HG02870 (cell line): Measurements from ENCODE around the gene NOC4L.
"Not testable (repeated sequence)": the region's sequence is repeated elsewhere in the genome, so short reads cannot be mapped to it uniquely, and the experiment has no call there.

Experiments
- ATAC-seq: cut with Tn5 transposase; IDR thresholded peaks from one replicate; pipeline ENCODE4 v1.9.1; 2021; ENCODE audit warnings: mild to moderate bottlenecking, moderate library complexity; ENCODE audit not compliant: unreplicated experiment

The NOC4L gene

DNA sequence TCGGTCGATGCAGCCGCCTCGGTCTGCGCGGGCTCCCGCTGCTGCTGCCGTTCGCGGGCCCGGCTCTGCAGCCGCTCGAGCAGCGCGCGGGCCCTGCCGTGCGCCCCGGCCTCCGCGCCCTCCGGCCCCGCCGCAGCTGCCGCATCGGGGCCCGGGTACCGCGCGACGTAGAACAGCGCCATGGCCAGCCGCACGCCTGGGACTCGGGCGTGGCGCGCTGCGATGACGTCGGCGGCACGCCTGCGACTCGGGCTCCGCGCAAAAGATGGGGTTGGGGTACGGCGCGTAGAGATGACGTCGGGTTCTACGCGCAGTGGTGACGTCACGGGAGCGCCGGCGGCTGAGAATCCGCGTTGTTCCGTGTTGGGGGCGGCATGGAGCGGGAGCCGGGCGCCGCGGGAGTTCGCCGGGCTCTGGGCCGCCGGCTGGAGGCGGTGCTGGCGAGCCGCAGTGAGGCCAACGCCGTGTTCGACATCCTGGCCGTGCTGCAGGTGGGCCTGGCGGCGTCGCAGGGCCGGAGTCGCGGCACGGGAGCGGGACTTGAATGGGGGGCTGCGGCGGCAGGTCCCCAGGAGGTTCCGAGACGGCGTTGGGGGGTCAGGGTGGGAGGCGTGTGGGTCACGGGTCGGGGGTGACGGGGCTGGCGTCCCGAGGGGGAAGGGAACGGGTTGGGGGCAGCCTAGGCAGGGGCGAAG, at the start of gene NOC4L, which contains the start of gene DDX51:
Gene NOC4L (plus strand): TSS at position 343 of the 695 bp plus-strand sequence. CDS start 32 bp downstream, at position 375.
Gene DDX51 (minus strand): TSS at position 205 of the 695 bp plus-strand sequence. CDS start 23 bp downstream, at position 182.
- peak; percentile 85 for ATAC-seq

DNA sequence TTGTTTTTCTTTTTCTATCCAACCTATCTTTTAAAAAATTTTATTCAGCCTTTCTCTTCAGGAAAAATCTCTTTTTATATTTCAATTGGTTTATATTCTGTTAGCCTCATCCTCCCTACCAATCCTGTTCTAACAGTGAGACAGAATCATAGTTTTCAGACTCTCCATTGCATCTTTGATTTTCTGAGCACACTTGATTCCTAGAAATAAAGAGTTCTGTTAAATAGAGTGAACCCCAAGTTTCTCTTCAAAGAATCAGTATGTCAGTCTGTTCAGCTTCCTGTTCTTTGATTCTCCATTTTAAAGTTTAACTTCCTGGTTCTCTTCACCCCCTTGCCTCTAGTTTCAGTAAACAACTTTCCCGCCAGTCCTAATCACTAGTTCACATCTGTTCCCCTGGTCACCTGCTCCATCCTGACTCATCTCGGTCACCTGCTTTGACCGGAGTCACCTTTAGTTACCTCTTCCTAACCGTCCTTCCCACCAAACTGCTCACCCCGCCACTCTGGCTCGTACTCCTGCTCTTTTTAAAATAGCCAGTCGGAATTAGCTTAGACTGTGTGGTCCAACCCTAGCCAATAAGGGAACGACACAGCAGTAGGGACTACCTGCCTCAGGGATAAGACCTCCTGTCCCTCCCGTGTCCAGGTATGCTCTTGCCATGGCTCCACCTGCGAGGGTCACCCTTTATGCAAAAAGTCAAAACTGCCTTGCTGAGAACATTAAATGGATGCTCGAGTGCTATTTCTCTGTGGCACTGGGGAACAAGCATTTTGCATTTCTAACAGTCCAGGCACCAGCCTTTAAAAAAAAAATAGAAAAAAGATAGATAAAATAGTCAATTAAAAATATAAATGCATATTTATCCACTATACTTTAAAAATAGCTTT, 48.5 kb upstream of the NOC4L start:
- ATAC-seq, result no peak

DNA sequence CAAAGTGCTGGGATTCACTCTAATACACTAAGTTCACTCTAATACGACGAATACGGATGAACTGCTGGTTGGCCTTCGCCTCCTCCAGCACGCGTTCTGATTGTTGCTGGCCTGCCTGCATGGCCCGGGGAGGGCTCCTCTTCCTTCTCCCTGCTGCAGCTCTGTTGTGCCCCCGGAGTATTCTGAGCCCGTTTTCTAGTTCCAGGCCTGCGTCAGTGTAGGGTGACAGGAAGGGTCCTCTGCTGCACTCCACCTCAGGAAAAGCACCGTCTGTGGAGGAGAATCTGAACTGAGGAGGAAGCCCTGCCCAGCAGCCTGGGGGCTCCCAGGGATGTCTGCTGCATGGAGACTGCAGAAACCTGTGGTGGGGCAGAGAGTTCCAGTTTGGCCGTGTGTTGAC, 44.5 kb upstream of the NOC4L start:
- ATAC-seq, result no peak

DNA sequence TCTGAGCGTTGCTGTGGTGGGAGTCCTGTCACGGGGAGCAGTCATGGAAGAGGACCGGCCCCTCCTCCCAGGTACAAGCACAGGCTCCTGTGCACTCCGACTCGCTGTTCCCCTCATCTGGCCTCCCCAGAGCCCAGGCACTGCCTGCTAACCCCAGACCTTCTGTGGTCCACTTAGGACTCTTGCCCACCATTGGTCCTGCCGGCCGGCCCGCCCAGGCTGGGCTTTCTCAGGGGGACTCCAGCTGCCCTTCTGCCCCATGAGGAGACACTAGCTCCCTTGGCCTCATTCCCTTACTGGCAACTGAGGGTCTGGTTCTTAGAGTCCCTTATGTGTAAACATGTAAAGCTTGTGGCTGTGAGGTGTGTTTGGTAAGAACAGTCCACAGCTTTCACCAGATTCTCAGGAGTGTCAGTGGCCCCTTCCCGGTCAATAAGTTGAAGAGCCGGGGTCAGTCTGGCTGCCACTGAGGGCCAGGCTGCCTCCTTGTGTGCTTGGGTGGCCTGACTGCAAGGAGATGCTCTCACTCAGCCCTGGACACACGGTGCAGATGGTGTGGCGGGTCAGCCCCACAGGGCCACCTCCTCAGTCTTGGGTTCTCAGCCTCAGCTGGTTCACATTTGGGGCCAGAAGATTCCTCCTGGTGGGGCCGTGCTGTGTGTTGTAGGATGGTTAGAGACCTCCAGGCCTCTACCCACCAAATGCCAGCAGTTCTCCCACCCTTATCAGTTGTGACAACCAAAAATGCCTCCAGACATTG, 43.8 kb upstream of the NOC4L start:
- no peak for ATAC-seq

DNA sequence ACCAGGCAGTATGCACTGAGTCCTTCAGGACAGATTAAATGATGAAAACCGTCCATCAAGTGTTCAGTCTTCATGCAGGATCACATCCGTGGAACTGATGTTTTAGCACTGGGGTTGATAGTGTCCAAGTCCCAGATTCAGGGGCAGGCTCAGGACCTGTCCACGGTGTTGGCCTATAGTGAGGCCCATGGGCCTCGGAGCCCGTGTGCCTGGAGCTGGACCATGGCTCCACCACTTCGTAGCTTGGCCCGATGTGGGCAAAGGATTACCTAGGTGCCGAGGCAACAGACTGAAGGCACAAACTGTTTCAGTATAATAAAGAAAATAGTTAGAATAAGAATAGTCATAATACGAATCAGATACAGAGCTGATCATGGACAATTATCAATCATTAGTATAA, 42.0 kb upstream of the NOC4L start:
- no peak for ATAC-seq

DNA sequence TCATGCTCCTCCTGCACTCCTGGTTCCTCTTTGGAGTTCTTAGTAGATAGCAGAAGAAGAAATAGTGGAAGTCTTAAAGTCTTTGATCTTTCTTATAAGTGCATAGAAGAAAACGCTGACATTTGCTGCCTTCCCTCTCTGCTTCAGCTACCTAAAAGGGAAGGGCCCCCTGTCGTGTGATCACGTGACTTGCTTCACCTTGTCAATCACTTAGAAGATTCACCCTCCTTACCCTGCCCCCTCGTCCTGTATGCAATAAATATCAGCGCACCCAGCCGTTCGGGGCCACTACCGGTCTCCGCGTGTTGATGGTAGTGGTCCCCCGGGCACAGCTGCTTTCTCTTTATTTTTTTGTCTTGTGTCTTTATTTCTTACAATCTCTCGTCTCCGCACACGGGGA, 41.2 kb upstream of the NOC4L start:
- ATAC-seq, result not testable (repeated sequence)

DNA sequence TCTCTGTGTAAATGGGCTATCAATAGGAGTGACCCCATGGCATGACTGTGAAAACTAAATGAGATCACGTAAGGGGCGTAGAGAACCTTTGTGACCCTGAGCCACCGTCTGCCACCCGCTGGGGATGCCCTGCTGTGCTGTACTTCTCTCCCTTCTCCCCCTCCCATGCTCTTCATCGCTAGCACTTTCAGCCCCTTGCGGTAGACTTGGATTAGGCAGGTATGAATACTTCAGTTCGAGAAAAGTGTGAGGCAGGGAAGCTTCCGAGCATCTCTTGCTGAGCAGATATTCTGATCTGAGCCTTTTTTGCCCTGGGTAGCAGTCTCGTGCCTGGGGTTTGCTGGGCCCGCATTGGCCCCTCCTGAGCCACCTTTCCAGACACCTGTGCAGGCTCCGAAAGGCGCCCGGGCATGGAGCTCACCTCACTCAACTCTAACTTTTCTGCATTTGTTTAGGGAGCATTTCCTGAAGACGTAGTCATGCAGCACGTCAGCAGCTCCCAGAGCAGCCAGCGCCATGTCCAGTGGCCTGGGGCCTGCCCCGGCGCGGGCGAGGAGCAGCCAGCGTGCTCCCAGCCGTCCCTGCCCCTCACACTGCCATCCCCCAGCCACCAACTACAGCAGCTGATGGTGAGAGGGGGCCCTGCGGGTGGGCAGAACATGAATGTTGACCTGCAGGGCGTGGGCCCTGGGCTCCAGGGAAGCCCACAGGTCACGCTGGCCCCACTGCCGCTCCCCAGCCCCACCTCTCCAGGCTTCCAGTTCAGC, 40.5 kb upstream of the NOC4L start:
- ATAC-seq, result no peak

DNA sequence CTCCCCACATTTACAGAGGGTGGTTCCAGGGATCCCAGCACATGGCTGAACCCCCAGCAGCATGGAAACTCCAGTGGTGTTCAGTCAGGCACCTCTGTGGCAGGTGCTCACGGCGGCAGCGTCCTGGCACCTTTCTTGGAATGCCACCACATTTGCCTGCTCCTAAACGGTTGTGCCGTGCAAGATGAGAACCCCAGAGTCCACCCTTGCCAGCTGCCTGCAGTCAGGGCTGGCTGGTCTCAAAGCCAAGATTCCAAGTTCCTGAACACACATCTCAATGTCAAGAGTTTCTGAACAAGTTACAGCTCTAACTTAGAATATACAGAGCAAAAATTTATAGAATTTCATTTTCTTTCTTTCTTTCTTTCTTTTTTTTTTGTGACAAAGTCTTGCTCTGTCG, 38.8 kb upstream of the NOC4L start:
- ATAC-seq, result no peak

DNA sequence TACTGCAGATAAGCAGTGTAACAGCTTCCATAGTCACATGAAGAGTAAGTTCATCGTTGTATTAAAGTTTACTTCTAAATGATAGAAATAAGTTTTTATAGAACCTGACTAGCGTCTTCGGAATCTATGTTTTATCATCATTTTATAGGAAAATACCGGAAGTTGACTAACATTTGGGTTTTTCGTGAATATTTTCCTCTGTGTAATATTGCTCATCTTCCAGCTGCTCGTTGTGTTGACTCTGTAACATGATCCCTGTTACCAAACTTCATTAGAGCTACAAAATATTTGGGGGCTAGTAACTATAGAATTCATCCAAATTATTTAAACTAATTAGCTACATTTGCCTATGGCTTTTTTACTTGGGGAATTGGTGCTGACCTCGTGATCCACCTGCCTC, 37.3 kb upstream of the NOC4L start:
- ATAC-seq, result no peak

DNA sequence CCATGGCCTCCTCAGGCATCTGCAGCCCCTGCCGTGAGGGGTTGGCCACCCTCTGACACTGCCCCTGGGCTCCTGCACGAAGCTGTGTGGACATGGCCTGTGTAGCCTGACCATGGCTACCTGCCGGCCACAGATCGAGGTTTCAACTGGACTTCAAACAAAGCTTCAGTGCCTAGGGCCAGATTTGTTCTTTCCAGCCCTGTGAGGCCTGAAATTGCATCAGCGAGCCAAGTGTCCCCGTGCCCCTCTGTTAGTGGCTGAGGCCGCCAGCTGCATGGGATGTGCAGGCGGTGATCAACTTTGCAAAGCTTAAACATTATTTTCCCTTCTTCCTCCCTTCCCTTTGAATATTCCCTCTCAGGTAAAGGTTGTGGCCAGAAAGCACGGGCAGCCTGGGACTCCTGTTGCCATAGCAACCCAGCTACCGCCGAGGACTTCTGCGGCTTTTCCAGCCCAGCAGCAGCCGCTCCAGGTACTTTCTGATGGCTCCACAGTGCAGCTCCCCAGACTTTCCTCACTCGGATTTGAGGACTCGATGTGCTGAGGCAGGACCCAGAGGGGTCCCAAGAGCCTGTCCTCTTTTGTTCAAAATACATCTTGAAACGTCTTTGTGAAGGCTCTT, 35.9 kb upstream of the NOC4L start:
- ATAC-seq, result no peak

DNA sequence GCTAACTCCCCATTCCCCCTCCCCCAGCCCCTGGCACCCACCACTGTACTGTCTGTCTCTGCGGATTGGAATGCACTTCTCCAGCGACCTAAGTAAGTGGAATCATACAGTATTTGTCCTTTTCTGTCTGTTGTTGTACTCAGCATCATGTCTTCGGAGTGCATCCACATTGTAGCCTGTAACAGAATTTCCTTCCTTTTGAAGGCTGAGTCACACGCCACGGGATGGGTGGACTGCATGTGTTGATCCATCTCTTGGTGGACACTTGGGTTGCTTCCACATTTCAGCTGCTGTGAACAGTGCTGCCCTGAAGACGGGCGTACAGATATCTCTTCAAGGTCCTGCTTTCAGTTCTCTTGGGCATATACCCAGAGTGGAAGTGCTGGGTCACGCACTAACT, 34.5 kb upstream of the NOC4L start:
- ATAC-seq, result no peak

DNA sequence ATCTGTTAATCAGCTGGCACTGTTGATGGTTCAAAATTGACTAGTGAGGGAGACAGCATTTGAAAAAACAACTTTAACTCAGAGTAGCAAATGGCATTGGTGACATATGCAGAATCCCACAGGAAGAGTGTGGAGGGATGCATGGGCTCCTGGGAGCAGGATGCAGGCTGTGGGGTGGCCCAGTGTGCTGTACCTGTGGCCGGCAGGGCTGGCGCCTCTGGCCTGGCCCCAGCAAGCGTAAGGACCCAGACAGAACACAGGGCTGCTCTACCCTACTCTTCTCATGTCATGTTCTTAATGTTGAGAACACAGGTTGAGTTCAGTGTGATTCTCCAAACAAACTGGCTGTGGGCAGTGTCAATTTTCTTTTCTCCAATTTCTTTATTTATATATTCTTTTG, 33.6 kb upstream of the NOC4L start:
- ATAC-seq, result no peak

DNA sequence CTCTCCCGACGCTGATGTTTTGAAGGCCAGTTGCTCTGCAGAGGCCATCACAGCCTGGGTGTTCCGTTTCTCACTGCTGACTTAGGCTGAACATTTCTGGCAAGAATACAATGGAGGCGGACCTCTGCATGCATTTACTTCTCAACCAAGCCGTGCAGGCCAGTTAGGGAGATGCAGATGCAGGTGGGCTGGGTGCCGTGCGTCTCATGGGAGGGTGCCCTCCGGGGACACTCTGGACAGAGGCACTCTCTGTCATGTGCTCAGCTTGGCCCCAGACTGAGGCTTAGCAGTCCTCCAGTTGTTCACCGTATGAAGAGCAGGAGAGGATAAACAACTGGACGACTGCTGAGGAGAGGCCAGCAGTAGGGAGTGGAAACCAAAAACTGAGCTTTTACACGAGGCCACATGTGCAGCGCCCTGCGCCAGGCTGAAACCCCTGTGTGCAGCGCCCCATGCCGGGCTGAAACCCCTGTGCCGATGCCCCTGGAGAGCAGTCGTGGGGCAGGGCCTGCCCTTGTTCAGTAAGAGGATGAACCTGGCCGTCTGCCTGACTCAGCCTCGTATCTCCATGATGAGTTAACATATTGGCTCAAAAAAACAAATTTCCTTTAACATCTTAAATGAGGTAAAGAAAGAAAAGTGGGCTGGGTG, 32.5 kb upstream of the NOC4L start:
- no peak for ATAC-seq

DNA sequence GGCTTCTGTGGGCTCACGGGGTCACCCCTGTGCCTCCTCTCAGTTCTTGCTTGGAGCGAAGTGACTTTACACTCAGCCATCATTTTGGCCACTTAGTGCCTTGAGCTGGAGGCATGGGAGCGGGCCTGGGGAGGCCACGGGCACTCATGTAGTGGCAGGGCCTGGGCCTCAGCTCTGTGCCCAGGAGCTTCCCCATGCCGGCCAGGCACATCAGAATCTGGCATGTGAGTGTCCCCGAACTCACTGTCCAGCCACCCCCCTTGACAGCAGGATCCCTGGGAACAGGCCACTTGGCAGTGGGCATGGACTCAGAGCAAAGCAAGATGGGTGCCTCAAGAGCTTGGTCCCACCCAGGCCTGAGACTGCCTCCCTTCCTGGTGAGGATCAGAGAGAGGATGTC, 29.6 kb upstream of the NOC4L start:
- no peak for ATAC-seq

DNA sequence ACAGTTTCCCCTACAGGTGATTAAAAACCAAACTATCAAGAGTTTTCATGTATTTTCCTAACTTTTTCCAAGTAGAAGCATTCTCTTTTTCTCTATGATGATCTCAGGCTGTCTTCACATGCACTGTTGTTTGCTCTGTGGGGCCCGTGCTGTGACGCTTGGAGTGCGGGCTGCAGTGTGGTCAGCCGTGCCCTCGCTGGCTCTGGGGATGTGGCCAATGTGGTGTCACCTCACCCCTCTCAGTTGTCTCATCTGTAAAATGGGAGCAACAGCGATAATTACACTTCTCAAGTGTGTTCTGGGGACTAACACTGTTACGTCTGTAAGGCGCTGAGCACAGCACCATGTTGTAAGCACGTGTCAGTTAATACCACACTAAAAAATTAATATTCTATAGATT, 28.8 kb upstream of the NOC4L start:
- ATAC-seq, result no peak

DNA sequence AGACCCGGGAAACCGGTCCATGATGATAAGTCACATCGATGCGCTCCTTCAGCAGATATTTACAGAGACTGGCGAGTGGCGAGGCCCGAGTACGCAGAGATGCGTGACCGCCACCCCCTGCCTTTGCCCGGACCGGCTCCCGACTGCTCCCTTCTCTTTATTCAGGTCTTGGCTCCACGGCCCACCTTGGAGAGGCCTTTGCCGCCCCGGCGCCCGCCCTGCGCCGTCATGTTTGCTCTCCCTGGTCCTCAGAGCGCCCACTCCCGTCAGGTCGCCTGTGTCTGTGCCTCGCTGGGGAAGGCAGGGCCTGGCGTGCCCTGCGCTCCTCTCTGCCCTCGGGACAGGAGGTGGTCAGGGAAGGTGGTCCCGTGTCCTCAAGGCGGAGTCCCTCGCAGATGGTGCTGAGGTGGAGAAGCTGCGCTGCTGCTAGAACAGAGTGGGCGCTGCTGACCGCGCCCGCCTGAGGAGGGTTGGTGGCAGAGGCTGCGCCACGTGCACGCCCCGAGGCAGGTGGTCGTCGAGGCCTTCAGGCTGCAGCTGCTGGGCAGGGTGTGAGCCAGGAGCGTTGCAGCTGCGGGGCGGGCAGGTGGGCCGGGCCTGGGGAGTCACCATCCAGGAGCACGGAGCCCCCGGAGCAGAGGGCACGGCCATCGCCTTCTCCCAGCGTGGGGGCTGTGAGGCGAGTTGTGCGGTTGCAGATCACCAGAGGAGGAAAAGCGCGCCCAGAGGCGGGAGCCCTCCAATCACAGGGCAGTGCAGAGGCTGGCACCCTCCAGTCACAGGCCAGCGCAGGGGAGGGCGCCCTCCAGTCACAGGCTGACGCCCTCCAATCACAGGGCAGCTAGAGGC, 27.3 kb upstream of the NOC4L start:
- ATAC-seq, result no peak

DNA sequence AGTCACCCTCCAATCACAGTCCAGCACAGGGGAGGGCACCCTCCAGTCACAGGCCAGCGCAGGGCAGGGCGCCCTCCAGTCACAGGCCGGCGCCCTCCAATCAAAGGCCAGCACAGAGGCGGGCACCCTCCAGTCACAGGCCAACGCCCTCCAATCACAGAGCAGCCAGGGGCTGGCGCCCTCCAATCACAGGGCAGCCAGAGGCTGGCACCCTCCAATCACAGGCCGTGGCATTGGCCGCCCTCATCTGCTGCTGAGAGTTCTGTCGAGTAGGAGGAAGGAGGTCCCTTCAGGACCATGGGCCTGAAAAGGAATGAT, 26.7 kb upstream of the NOC4L start:
- ATAC-seq, result no peak

DNA sequence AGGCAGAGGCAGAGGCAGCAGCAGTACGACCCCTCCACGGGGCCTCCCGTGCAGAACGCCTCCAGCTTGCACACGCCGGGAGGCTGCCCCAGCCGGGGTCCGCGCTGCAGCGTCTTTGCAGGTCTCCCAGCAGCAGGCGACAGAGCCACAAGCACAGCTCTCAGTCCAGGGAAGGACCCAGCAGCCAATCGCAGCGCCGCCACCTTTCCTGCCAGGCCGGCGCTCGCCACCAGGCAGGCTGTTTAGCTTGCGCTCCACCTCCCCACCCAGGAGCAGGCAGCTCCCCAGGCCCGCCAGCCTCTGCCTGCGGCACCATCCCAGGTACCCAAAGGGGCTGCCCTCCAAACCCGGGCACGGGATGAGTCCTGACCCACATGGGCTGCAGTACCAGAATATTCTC, 25.4 kb upstream of the NOC4L start:
- ATAC-seq, result no peak

DNA sequence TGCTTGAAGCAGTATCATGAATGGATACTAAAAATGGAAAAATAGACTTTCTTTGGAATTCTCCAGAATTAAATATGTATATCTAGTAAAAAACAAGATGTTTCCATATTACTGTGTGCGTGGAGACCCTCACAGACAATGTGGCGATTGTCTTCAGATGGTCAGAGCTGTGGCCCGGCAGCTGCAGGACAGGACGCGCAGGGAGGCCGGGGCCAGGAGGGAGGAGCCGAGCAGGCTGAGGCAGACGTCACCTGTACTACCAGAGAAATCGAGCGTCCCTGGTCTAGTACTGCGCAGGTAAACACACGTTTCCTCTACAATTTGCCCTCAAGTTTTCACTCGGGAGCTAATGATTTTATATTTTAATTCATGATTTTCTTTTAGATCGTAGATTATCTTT, 23.0 kb upstream of the NOC4L start:
- ATAC-seq, result no peak
